ENCODE measurements around the gene CCDC71L. TPM values are rescaled to one million over a fixed set of nuclear protein-coding genes. Genes with fewer than 3 reads are reported as not detected.

The CCDC71L gene
- polyA plus RNA-seq, 1 donor from 2014 or later, result 38.3 TPM

- H3K27me3 ChIP-seq (ENCODE audit: insufficient read depth, low read depth, low read length), result no peaks in the 10 kb centered on the region
- H3K27ac ChIP-seq (ENCODE audit: low read length), result no peak overlapping the region
- no peaks in the 10 kb centered on the region for H3K36me3 ChIP-seq (ENCODE audit: insufficient read depth, low read length)
- H3K9me2 ChIP-seq (ENCODE audit: insufficient read depth, low read length), result no peaks in the 10 kb centered on the region
- no peak overlapping the region for H2AFZ ChIP-seq (ENCODE audit: low read depth, low read length)
- H3K9ac ChIP-seq (ENCODE audit: low read length), result no peak overlapping the region
- no peaks in the 10 kb centered on the region for H3F3A ChIP-seq (ENCODE audit: insufficient read depth, low read length, poor library complexity, severe bottlenecking)
- no peaks in the 10 kb centered on the region for H3K79me2 ChIP-seq (replicated peaks; ENCODE audit: insufficient read depth, low read length)
- no peak overlapping the region for H3K4me3 ChIP-seq (ENCODE audit: low read length)
- H3K9me3 ChIP-seq (ENCODE audit: low read length), result no peaks in the 10 kb centered on the region
- H3K4me2 ChIP-seq (ENCODE audit: low read length), result no peak overlapping the region
- no peaks in the 10 kb centered on the region for H4K20me1 ChIP-seq (ENCODE audit: insufficient read depth)
- TF ChIP-seq POLR2AphosphoS5 (IDR thresholded peaks at IDR 0.05) (no peak), TAF1 (IDR thresholded peaks at IDR 0.05; ENCODE audit: low read depth) (no peak), REST (IDR thresholded peaks at IDR 0.05; ENCODE audit: borderline replicate concordance) (no peak), EP300 (conservative IDR thresholded peaks at IDR 0.05; ENCODE audit: poor library complexity, severe bottlenecking) (no peak), SMC3 (conservative IDR thresholded peaks at IDR 0.05; ENCODE audit: poor library complexity) (no peak), RAD21 (conservative IDR thresholded peaks at IDR 0.05) (no peak), CTCF (IDR thresholded peaks at IDR 0.05; ENCODE audit: poor library complexity, severe bottlenecking) (no peak), MXI1 (conservative IDR thresholded peaks at IDR 0.05; ENCODE audit: poor library complexity, severe bottlenecking) (no peak), EZH2 (IDR thresholded peaks at IDR 0.05; ENCODE audit: borderline replicate concordance, insufficient read depth, low read length, poor library complexity, severe bottlenecking) (no peak)
Measured at GRCh38 chr7:106681815-106682495, 21.0 kb upstream of the CCDC71L start.

GRCh38 chr7:106679153-106679931, 18.4 kb upstream of the CCDC71L start:
- H3K27me3 ChIP-seq (ENCODE audit: insufficient read depth, low read depth, low read length), result no peaks in the 10 kb centered on the region
- H3K9ac ChIP-seq (ENCODE audit: low read length), result no peak overlapping the region
- H3K27ac ChIP-seq (ENCODE audit: low read length), result no peak overlapping the region
- no peaks in the 10 kb centered on the region for H3F3A ChIP-seq (ENCODE audit: insufficient read depth, low read length, poor library complexity, severe bottlenecking)
- no peaks in the 10 kb centered on the region for H3K36me3 ChIP-seq (ENCODE audit: insufficient read depth, low read length)
- no peaks in the 10 kb centered on the region for H3K9me3 ChIP-seq (ENCODE audit: low read length)
- H3K4me2 ChIP-seq (ENCODE audit: low read length), result no peak overlapping the region
- no peak overlapping the region for H2AFZ ChIP-seq (ENCODE audit: low read depth, low read length)
- no peaks in the 10 kb centered on the region for H4K20me1 ChIP-seq (ENCODE audit: insufficient read depth)
- TF ChIP-seq POLR2AphosphoS5 (IDR thresholded peaks at IDR 0.05), result no peak
- TF ChIP-seq MXI1 (conservative IDR thresholded peaks at IDR 0.05; ENCODE audit: poor library complexity, severe bottlenecking), result no peak
- TF ChIP-seq EP300 (conservative IDR thresholded peaks at IDR 0.05; ENCODE audit: poor library complexity, severe bottlenecking), result no peak
- TF ChIP-seq REST (IDR thresholded peaks at IDR 0.05; ENCODE audit: borderline replicate concordance), result no peak
- TF ChIP-seq EZH2 (IDR thresholded peaks at IDR 0.05; ENCODE audit: borderline replicate concordance, insufficient read depth, low read length, poor library complexity, severe bottlenecking), result no peak
- TF ChIP-seq RAD21 (conservative IDR thresholded peaks at IDR 0.05), result no peak
- TF ChIP-seq TAF1 (IDR thresholded peaks at IDR 0.05; ENCODE audit: low read depth), result no peak
- TF ChIP-seq CTCF (IDR thresholded peaks at IDR 0.05; ENCODE audit: poor library complexity, severe bottlenecking), result no peak
- no peak for TF ChIP-seq SMC3 (conservative IDR thresholded peaks at IDR 0.05; ENCODE audit: poor library complexity)
- H3K9me2 ChIP-seq (ENCODE audit: insufficient read depth, low read length), result no peaks in the 10 kb centered on the region
- no peak overlapping the region for H3K4me3 ChIP-seq (ENCODE audit: low read length)
- no peaks in the 10 kb centered on the region for H3K79me2 ChIP-seq (replicated peaks; ENCODE audit: insufficient read depth, low read length)
